Uterus (tissue), 4 donors: ENCODE data around the gene PRSS53. TPM values are rescaled to one million over a fixed set of nuclear protein-coding genes. Genes with fewer than 3 reads are reported as not detected.

Source experiments
- DNase-seq, 2 donors: peaks; one replicate each; pipeline ENCODE4 v3.0.0-alpha.2; 2019 to 2020
- H3K27ac ChIP-seq, 2 donors: fragments of 200-600 bp; sonication (generic); 1 replicate in 1 of 2; 2 replicates in 1 of 2; pipeline ENCODE4 v1.5.1; 2016 to 2018
- H3K27me3 ChIP-seq, 2 donors: fragments of 200-600 bp; sonication (generic); one replicate each; pipeline ENCODE4 v1.5.1; 2018 to 2019; ENCODE audit warnings: control low read depth in 1 of 2
- H3K36me3 ChIP-seq, 2 donors: fragments of 200-600 bp; sonication (generic); one replicate each; pipeline ENCODE4 v1.5.1; 2019; ENCODE audit warnings: control low read depth in 1 of 2
- H3K4me1 ChIP-seq, 2 donors: fragments of 200-600 bp; sonication (generic); one replicate each; pipeline ENCODE4 v1.5.1; 2018 to 2019; ENCODE audit warnings: control low read depth in 1 of 2
- H3K4me3 ChIP-seq, 2 donors: fragments of 200-600 bp; sonication (generic); 1 replicate in 1 of 2; 2 replicates in 1 of 2; pipeline ENCODE4 v1.5.1; 2018 to 2019; ENCODE audit warnings: mild to moderate bottlenecking in 1 of 2
- H3K9me3 ChIP-seq, 2 donors: fragments of 200-600 bp; sonication (generic); one replicate each; pipeline ENCODE4 v1.5.1; 2019; ENCODE audit warnings: control low read depth in 1 of 2
- POLR2A ChIP-seq, 2 donors: fragments of 450-650 bp; IDR thresholded peaks; one replicate each; pipeline ENCODE4 v1.6.1; 2016; ENCODE audit warnings: antibody characterized with exemption in 2 of 2, mild to moderate bottlenecking in 1 of 2, moderate library complexity in 1 of 2
- intact Hi-C: fragments of 100-400 bp; cut with DNase I; formaldehyde crosslinking; loops from one replicate; pipeline ENCODE4 v1.15.1; 2023; ENCODE audit warnings: low total_unique reads
- total RNA-seq, 4 donors: library from RNA; depleted of rRNA in 3 of 4; stranded (reverse); fragments of >200 nt in 3 of 4; gene quantifications; one replicate each; pipeline versions ENCODE4 v1.1.0 to v1.2.4, GENCODE V29; 2014 to 2023
- TF ChIP-seq, protein P1 (sequence below), 4 experiments: fragments of 200-600 bp in 2 of 4; fragments of 450-650 bp in 2 of 4; sonication (generic) in 2 of 4; IDR thresholded peaks; one replicate each; pipeline ENCODE4 v1.5.1; 2016 to 2019; ENCODE audit warnings: antibody characterized with exemption in 4 of 4, mild to moderate bottlenecking in 2 of 4, moderate library complexity in 1 of 4
- donor health status: DM: yes; HTN: yes; CAD: no.

PRSS53 gene
- total RNA-seq, 4 donors from 2014 or later: under 0.01 to 5.5 (median 2.4) TPM; not detected in 1

DNA sequence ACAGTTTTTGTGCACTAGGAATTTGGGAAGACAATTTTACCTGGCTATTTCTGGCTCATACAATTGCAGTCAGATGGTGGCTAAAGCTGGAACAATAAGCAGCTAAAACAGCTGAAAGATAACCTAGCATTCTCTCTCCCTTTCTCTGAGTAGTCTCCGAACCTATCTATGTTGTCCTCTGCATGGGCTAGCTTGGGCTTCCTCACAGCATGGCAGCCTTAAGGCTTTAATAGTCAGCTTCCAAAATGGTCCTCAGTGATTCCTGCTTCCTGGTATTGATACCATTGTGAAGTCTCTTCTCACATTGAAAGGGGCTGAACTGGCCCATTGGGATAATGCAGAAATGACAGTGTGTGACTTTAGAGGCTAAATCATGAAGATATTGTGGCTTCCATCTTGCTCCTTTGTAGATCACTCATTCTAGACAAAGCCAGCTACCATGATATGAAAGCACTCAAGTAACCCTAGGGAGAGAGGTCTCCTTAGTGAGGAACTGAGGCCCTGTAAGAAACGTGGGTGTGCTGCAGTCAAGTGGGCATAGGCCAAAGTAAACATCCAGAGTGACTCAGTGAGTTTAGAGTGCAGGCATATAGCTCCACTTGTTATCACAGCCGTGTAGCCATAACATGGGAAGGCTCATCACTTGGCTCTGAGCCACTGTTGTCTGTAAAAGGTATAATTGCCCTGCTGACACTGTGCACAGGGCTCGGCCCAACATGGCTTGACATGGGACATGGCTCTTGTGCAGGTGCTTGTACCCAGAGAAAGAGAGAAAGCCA, 11.3 kb upstream of the PRSS53 start:
- Histone ChIP-seq H3K27ac (no peak overlapping the region), H3K36me3 (no peaks in the 10 kb centered on the region), H3K4me3 (no peak overlapping the region), H3K27me3 (no peaks in the 10 kb centered on the region), H3K9me3 (no peaks in the 10 kb centered on the region), H3K4me1 (no peaks in the 10 kb centered on the region)
- no peak for DNase-seq
- TF ChIP-seq POLR2A (IDR thresholded peaks at IDR 0.05): no peak
- TF ChIP-seq, protein P1, sequence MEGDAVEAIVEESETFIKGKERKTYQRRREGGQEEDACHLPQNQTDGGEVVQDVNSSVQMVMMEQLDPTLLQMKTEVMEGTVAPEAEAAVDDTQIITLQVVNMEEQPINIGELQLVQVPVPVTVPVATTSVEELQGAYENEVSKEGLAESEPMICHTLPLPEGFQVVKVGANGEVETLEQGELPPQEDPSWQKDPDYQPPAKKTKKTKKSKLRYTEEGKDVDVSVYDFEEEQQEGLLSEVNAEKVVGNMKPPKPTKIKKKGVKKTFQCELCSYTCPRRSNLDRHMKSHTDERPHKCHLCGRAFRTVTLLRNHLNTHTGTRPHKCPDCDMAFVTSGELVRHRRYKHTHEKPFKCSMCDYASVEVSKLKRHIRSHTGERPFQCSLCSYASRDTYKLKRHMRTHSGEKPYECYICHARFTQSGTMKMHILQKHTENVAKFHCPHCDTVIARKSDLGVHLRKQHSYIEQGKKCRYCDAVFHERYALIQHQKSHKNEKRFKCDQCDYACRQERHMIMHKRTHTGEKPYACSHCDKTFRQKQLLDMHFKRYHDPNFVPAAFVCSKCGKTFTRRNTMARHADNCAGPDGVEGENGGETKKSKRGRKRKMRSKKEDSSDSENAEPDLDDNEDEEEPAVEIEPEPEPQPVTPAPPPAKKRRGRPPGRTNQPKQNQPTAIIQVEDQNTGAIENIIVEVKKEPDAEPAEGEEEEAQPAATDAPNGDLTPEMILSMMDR (IDR thresholded peaks at IDR 0.05): no peak
- intact Hi-C loops: no loop called here

DNA sequence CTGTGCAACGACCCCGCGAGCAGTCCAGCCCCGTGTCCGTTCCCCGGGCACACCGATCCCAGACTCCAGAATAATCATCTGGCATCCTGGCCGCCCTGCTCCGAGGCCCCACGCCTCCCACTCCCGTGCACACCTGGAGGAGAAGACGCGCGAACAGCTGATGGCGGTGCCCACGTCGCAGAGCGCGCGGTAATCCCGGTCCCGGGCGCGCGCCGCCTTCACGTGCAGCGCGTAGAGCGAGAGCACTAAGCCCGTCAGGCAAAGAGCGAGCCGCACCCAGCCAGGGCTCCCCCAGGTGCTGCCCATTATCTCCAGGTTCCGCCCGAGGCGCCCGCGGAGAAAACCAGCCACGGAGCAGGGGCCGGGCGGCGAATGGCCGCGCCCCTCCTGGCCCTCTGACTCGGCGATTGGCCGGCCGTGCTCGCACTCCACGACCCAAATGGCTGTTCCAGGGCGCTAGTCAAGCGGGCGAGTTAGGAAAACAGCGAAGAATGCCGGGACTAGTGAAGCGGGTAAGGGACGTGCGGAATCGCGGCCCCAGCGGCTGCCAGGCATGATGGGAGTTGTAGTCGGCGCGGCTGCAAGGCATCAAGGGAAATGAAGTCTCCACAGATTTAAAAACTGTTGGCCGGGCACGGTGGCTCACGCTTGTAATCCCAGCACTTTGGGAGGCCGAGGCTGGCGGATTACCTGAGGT, 5.8 kb upstream of the PRSS53 start, which contains the start of gene VKORC1:
Gene VKORC1 (minus strand): TSS at position 374 of the 697 bp plus-strand sequence. CDS start 68 bp downstream, at position 306.
- Histone ChIP-seq H3K27me3 (no peaks in the 10 kb centered on the region), H3K4me3 (peak within 1 kb of the TSS; percentile 62 to 65), H3K36me3 (no peaks in the 10 kb centered on the region), H3K4me1 (peaks cover 0 to 3% of the 10 kb centered on the region in 2 donors), H3K9me3 (no peaks in the 10 kb centered on the region), H3K27ac (peak within 1 kb of the TSS; percentile 69 to 89)
- TF ChIP-seq, protein P1 (IDR thresholded peaks at IDR 0.05): peak in 1 of 4 experiments; percentile 35
- TF ChIP-seq POLR2A (IDR thresholded peaks at IDR 0.05): peak; percentile 60
- DNase-seq: peak; percentile 94 to 95
- intact Hi-C loops: no loop called here

DNA sequence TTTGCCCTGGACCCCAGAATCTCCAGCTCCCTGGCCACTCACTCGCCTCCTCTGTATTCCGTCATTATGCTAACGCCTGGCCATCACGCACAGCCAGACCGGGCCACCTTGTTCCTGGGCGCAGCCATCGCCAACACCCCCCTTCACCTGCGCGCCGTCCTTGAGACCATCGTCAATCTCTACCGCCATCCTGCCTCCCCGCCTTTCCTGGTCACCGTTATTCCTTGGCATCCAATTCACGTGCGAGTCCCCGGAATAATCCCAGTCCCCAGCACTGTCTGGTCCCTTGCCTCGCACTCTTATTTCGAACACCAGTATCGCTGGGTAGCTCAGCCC, 5.3 kb upstream of the PRSS53 start:
- H3K27ac ChIP-seq: peak overlapping the region; percentile 69 to 89
- TF ChIP-seq, protein P1 (IDR thresholded peaks at IDR 0.05): no peak
- no peak for TF ChIP-seq POLR2A (IDR thresholded peaks at IDR 0.05)
- no peaks in the 10 kb centered on the region for H3K9me3 ChIP-seq
- H3K27me3 ChIP-seq: no peaks in the 10 kb centered on the region
- H3K4me1 ChIP-seq: peaks cover 0 to 3% of the 10 kb centered on the region in 2 donors
- DNase-seq: no peak
- no peaks in the 10 kb centered on the region for H3K36me3 ChIP-seq
- intact Hi-C loops: no loop called here
- H3K4me3 ChIP-seq: peak overlapping the region; percentile 62 to 65

DNA sequence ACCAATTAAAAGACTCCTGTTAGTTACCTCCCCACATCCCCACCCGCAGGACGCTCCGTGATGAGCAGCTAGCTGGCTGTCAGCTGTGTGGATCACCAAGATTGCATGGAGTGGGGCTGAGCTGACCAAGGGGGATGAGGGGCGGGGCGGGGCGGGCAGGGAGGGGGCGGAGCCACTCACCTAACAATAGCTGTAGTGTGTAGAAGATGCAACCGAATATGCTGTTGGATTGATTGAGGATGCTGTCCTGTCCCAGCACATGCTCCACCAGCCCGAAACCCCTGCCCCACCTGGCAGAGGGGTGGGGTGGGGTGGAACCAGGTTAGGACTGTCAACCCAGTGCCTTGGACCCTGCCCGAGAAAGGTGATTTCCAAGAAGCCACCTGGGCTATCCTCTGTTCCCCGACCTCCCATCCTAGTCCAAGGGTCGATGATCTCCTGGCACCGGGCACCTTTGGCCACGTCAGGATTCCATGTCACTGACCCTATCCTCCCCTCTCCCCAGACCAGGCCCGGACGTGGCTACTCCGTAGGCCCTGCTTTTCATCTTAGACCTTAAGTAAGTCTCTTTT, 4.5 kb upstream of the PRSS53 start:
- Histone ChIP-seq H3K4me1 (peaks cover 0 to 3% of the 10 kb centered on the region in 2 donors), H3K27ac (peak overlapping the region in 1 of 2 donors; percentile 89), H3K9me3 (no peaks in the 10 kb centered on the region), H3K4me3 (peak overlapping the region in 1 of 2 donors; percentile 65), H3K36me3 (no peaks in the 10 kb centered on the region), H3K27me3 (no peaks in the 10 kb centered on the region)
- intact Hi-C loops: no loop called here
- DNase-seq: no peak
- TF ChIP-seq POLR2A (IDR thresholded peaks at IDR 0.05): no peak
- TF ChIP-seq, protein P1 (IDR thresholded peaks at IDR 0.05): no peak

DNA sequence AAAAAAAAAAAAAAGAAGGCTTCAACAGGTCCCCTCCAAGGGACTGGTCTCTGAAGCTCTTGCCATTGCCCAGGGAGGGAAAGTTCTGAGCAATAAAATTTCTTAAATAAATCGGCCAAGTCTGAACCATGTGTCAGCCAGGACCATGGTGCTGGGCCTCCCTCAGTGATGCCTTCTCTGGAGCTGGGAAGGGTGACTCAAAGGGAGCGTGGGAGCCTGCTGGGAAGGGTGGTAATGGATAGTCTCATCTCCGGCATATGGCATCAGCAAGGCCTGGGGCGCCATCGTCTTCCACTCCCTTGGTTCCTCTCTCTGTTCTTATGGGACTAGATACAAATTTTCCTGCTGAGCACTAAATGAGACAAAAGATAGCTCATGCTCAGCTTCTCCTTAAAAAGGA, 3.6 kb upstream of the PRSS53 start:
- Histone ChIP-seq H3K27me3 (no peaks in the 10 kb centered on the region), H3K36me3 (no peaks in the 10 kb centered on the region), H3K4me1 (peaks cover 0 to 3% of the 10 kb centered on the region in 2 donors), H3K9me3 (no peaks in the 10 kb centered on the region), H3K4me3 (no peak overlapping the region), H3K27ac (no peak overlapping the region)
- intact Hi-C loops: no loop called here
- DNase-seq: no peak
- TF ChIP-seq POLR2A (IDR thresholded peaks at IDR 0.05): no peak
- TF ChIP-seq, protein P1 (IDR thresholded peaks at IDR 0.05): no peak
